ENCODE measurements around the gene STARD7. TPM values are rescaled to one million over a fixed set of nuclear protein-coding genes. Genes with fewer than 3 reads are reported as not detected.

STARD7 gene
- total and polyA plus RNA-seq, 10 of the 15 experiments (the other 5 are each of a cell fraction or from before 2014, with no cell fraction given) = 85.4 to 237 (median 153) TPM

DNA sequence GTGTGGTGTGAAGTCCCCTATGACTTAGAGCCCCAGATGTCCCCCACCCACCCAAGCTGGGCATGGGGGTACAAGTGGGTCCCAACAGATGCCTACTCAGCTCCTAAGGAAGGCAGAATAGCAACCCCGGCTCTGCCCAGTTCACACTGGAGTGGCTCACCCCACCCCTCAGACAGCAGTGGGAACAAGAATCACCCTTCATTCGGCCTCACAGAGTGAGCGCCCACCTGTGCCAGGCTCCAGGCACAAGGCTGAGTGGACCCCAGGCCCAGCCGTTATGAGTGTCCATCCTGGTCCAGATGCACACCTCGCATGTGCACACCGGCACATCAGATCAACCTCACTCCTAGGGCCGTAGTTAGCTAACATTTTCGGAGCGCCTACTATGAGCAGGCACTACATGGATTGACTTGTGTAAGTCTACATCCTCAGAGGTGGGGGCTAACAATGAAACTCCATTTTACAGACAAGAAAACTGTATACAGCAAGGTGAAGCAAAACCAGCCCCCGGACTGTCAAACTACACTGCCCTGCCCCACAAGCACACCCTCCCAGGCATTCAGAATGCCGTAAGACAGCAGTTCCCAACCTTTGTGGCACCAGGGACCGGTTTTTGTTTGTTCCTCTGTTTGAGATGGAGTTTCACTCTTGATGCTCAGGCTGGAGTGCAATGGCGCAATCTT is 67.5 kb downstream of the STARD7 start (continued):
- TF ChIP-seq, protein P1, sequence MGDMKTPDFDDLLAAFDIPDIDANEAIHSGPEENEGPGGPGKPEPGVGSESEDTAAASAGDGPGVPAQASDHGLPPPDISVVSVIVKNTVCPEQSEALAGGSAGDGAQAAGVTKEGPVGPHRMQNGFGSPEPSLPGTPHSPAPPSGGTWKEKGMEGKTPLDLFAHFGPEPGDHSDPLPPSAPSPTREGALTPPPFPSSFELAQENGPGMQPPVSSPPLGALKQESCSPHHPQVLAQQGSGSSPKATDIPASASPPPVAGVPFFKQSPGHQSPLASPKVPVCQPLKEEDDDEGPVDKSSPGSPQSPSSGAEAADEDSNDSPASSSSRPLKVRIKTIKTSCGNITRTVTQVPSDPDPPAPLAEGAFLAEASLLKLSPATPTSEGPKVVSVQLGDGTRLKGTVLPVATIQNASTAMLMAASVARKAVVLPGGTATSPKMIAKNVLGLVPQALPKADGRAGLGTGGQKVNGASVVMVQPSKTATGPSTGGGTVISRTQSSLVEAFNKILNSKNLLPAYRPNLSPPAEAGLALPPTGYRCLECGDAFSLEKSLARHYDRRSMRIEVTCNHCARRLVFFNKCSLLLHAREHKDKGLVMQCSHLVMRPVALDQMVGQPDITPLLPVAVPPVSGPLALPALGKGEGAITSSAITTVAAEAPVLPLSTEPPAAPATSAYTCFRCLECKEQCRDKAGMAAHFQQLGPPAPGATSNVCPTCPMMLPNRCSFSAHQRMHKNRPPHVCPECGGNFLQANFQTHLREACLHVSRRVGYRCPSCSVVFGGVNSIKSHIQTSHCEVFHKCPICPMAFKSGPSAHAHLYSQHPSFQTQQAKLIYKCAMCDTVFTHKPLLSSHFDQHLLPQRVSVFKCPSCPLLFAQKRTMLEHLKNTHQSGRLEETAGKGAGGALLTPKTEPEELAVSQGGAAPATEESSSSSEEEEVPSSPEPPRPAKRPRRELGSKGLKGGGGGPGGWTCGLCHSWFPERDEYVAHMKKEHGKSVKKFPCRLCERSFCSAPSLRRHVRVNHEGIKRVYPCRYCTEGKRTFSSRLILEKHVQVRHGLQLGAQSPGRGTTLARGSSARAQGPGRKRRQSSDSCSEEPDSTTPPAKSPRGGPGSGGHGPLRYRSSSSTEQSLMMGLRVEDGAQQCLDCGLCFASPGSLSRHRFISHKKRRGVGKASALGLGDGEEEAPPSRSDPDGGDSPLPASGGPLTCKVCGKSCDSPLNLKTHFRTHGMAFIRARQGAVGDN (IDR thresholded peaks at IDR 0.05) = no peak
- 0 out of 2 replicates have a peak, but pooled peaks have one; percentile 4 for TF ChIP-seq BCL11A (IDR thresholded peaks at IDR 0.05; ENCODE audit: low read depth, low read length)
- TF ChIP-seq EGR1 (IDR thresholded peaks at IDR 0.05; ENCODE audit: borderline replicate concordance in 1 of 2, low read depth in 2 of 2, low read length in 2 of 2) = no peak
- no peak for TF ChIP-seq CHD4 (IDR thresholded peaks at IDR 0.05)
- no peak for TF ChIP-seq RUNX3 (IDR thresholded peaks at IDR 0.05; ENCODE audit: low read length)
- TF ChIP-seq HDGF (IDR thresholded peaks at IDR 0.05) = no peak
- TF ChIP-seq, protein P2, sequence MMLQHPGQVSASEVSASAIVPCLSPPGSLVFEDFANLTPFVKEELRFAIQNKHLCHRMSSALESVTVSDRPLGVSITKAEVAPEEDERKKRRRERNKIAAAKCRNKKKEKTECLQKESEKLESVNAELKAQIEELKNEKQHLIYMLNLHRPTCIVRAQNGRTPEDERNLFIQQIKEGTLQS (IDR thresholded peaks at IDR 0.05; ENCODE audit: borderline replicate concordance, extremely low read depth, low read depth, low read length) = no peak
- no peak for TF ChIP-seq STAT3 (IDR thresholded peaks at IDR 0.05; ENCODE audit: low read depth, low read length)
- no peak for TF ChIP-seq IKZF2 (IDR thresholded peaks at IDR 0.05)
- TF ChIP-seq, protein P3, sequence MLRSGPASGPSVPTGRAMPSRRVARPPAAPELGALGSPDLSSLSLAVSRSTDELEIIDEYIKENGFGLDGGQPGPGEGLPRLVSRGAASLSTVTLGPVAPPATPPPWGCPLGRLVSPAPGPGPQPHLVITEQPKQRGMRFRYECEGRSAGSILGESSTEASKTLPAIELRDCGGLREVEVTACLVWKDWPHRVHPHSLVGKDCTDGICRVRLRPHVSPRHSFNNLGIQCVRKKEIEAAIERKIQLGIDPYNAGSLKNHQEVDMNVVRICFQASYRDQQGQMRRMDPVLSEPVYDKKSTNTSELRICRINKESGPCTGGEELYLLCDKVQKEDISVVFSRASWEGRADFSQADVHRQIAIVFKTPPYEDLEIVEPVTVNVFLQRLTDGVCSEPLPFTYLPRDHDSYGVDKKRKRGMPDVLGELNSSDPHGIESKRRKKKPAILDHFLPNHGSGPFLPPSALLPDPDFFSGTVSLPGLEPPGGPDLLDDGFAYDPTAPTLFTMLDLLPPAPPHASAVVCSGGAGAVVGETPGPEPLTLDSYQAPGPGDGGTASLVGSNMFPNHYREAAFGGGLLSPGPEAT (IDR thresholded peaks at IDR 0.05; ENCODE audit: low read depth) = no peak
- no peak for TF ChIP-seq RAD51 (IDR thresholded peaks at IDR 0.05)
- no peak for TF ChIP-seq HCFC1 (IDR thresholded peaks at IDR 0.05; ENCODE audit: low read length)
- peak; percentile 74 for TF ChIP-seq BACH1 (IDR thresholded peaks at IDR 0.05; ENCODE audit: borderline replicate concordance)
- TF ChIP-seq ASH2L (IDR thresholded peaks at IDR 0.05; ENCODE audit: borderline replicate concordance, low read depth) = no peak
- no peak for TF ChIP-seq ESRRA (IDR thresholded peaks at IDR 0.05; ENCODE audit: low read length)
- no peak for TF ChIP-seq RFX5 (IDR thresholded peaks at IDR 0.05; ENCODE audit: low read depth, low read length)
- peak; percentile 48; the same call in 1 of the 2 replicates for TF ChIP-seq BMI1 (IDR thresholded peaks at IDR 0.05; ENCODE audit: borderline replicate concordance)
- TF ChIP-seq, protein P4, sequence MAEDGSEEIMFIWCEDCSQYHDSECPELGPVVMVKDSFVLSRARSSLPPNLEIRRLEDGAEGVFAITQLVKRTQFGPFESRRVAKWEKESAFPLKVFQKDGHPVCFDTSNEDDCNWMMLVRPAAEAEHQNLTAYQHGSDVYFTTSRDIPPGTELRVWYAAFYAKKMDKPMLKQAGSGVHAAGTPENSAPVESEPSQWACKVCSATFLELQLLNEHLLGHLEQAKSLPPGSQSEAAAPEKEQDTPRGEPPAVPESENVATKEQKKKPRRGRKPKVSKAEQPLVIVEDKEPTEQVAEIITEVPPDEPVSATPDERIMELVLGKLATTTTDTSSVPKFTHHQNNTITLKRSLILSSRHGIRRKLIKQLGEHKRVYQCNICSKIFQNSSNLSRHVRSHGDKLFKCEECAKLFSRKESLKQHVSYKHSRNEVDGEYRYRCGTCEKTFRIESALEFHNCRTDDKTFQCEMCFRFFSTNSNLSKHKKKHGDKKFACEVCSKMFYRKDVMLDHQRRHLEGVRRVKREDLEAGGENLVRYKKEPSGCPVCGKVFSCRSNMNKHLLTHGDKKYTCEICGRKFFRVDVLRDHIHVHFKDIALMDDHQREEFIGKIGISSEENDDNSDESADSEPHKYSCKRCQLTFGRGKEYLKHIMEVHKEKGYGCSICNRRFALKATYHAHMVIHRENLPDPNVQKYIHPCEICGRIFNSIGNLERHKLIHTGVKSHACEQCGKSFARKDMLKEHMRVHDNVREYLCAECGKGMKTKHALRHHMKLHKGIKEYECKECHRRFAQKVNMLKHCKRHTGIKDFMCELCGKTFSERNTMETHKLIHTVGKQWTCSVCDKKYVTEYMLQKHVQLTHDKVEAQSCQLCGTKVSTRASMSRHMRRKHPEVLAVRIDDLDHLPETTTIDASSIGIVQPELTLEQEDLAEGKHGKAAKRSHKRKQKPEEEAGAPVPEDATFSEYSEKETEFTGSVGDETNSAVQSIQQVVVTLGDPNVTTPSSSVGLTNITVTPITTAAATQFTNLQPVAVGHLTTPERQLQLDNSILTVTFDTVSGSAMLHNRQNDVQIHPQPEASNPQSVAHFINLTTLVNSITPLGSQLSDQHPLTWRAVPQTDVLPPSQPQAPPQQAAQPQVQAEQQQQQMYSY (CRISPR knock-in tag; IDR thresholded peaks at IDR 0.05) = no peak

Data from GM12878 (cell line).